K562 (cell line): Measurements from ENCODE around the gene WNT3. TPM values are rescaled to one million over a fixed set of nuclear protein-coding genes. Genes with fewer than 3 reads are reported as not detected.
A peak's percentile ranks its signal among the peaks of the same experiment; 100 is the strongest.

ENCODE experiments used
- ATAC-seq: fragments of 200-7000 bp; cut with Tn5 transposase; 3 replicates; pipeline ENCODE4 v1.9.1; 2020; ENCODE audit warnings: moderate library complexity
- BruUV-seq: library from RNA; stranded (reverse); fragments of 400-500 nt; replicated peaks from 2 replicates; lab custom pipeline; 2021; lab: Mats Ljungman, UMichigan
- CTCF ChIA-PET: fragments of 300-600 bp; formaldehyde crosslinking; extraction: SDS; loops from one replicate; lab custom pipeline; 2021; ENCODE audit warnings: low intra/inter-chr PET ratio; lab: Yijun Ruan, JAX
- POLR2A ChIA-PET: fragments of 300-600, 350-650 bp; sonication (Branson Sonifier 250); formaldehyde crosslinking; extraction: SDS; loops from one replicate; lab custom pipeline; 2021; ENCODE audit warnings: antibody characterized with exemption, inconsistent platforms; lab: Yijun Ruan, JAX
- DNase-seq, 4 experiments: peaks; one replicate each; pipeline versions ENCODE4 v3.0.0 to v3.0.0-alpha.2; 2011 to 2018; ENCODE audit warnings: low spot score in 3 of 4, mixed read lengths in 3 of 4; ENCODE audit errors: extremely low read depth in 1 of 4
- FAIRE-seq: peaks from 2 replicates; lab custom pipeline; 2011; peaks lifted over from hg19 to GRCh38; lab: Jason Lieb, UNC
- H2AFZ ChIP-seq: 2 replicates; pipeline ENCODE4 v1.6.0; 2011; ENCODE audit warnings: low read depth, low read length, control low read depth, inconsistent platforms
- H3K27ac ChIP-seq: fragments of 200-600 bp; 3 replicates; pipeline ENCODE4 v1.8.0; 2011; ENCODE audit warnings: low read depth, mild to moderate bottlenecking, control low read depth, inconsistent platforms, low read length, moderate library complexity, mixed read lengths; ENCODE audit errors: extremely low read depth
- H3K27me3 ChIP-seq, 2 experiments: fragments of 300-600 bp in 1 of 2; 2 replicates in 1 of 2; 3 replicates in 1 of 2; pipeline versions ENCODE4 v1.6.0 to v1.8.0; 2011; ENCODE audit warnings: inconsistent platforms in 2 of 2, low read length in 2 of 2, mild to moderate bottlenecking in 1 of 2, mixed read lengths in 1 of 2, moderate library complexity in 1 of 2; ENCODE audit not compliant: control insufficient read depth in 2 of 2, insufficient read depth in 2 of 2
- H3K36me3 ChIP-seq: fragments of 300-600 bp; 3 replicates; pipeline ENCODE4 v1.8.0; 2011; ENCODE audit warnings: mild to moderate bottlenecking, low read length, inconsistent platforms; ENCODE audit not compliant: control insufficient read depth, insufficient read depth
- H3K4me1 ChIP-seq, 2 experiments: fragments of 200-600 bp in 1 of 2; replicated peaks in 1 of 2; 2 replicates in 1 of 2; 3 replicates in 1 of 2; pipeline versions ENCODE4 v1.5.1 to v1.8.0; 2011; ENCODE audit warnings: inconsistent platforms in 2 of 2, low read length in 2 of 2, mild to moderate bottlenecking in 1 of 2, mixed read lengths in 1 of 2, moderate library complexity in 1 of 2; ENCODE audit not compliant: control insufficient read depth in 2 of 2, insufficient read depth in 2 of 2
- H3K4me2 ChIP-seq: 2 replicates; pipeline ENCODE4 v1.6.1; 2011; ENCODE audit warnings: low read length, control low read depth, inconsistent platforms, mixed read lengths; ENCODE audit not compliant: insufficient read depth
- H3K4me3 ChIP-seq: fragments of 200-600 bp; sonication (generic), shearing (Covaris generic); 2 replicates; pipeline ENCODE4 v1.5.1; 2016; ENCODE audit warnings: control low read depth, inconsistent platforms
- H3K79me2 ChIP-seq: fragments of 200-600 bp; 3 replicates; pipeline ENCODE4 v1.8.0; 2011; ENCODE audit warnings: low read length, inconsistent platforms; ENCODE audit not compliant: control insufficient read depth, insufficient read depth
- H3K9ac ChIP-seq, 2 experiments: 2 replicates each; pipeline versions ENCODE4 v1.6.0 to v1.6.1; 2011; ENCODE audit warnings: low read depth in 2 of 2, low read length in 2 of 2, control low read depth in 1 of 2, inconsistent platforms in 1 of 2, mild to moderate bottlenecking in 1 of 2, mixed read lengths in 1 of 2; ENCODE audit not compliant: insufficient read depth in 1 of 2
- H3K9me1 ChIP-seq: one replicate; pipeline ENCODE4 v1.6.0; 2011; ENCODE audit warnings: inconsistent platforms, mild to moderate bottlenecking, low read length, moderate library complexity; ENCODE audit not compliant: control insufficient read depth, insufficient read depth
- H3K9me3 ChIP-seq: replicated peaks from 2 replicates; pipeline ENCODE4 v1.5.1; 2011; ENCODE audit warnings: low read depth, low read length, inconsistent platforms; ENCODE audit not compliant: control insufficient read depth, insufficient read depth
- H4K20me1 ChIP-seq: replicated peaks from 2 replicates; pipeline ENCODE4 v1.6.1; 2011; ENCODE audit warnings: low read length, inconsistent platforms, mixed read lengths; ENCODE audit not compliant: control insufficient read depth, insufficient read depth
- ARHGAP35 ChIP-seq: fragments of 450-650 bp; IDR thresholded peaks from 2 replicates; pipeline ENCODE4 v1.6.1; 2018; ENCODE audit not compliant: partially characterized antibody
- FOSL1 ChIP-seq: fragments of 200-800 bp; sonication (Bioruptor generic); conservative IDR thresholded peaks from 2 replicates; pipeline ENCODE4 v1.6.1; 2016; ENCODE audit warnings: missing genetic modification characterization, missing compliant biosample characterization
- JUND ChIP-seq, 2 experiments: IDR thresholded peaks; 2 replicates in 1 of 2; 3 replicates in 1 of 2; pipeline ENCODE4 v1.6.1; 2011; ENCODE audit warnings: borderline replicate concordance in 2 of 2, low read depth in 2 of 2, low read length in 2 of 2, improper control_type of control experiment in 1 of 2, missing biosample characterization in 1 of 2, missing genetic modification characterization in 1 of 2, missing genetic modification reagents in 1 of 2
- PTTG1 ChIP-seq: fragments of 450-650 bp; IDR thresholded peaks from 2 replicates; pipeline ENCODE4 v1.6.1; 2016; ENCODE audit warnings: low read depth, mild to moderate bottlenecking, missing genetic modification characterization, missing compliant biosample characterization
- ZBED1 ChIP-seq: IDR thresholded peaks from 2 replicates; pipeline ENCODE4 v1.6.1; 2014
- ZNF589 ChIP-seq: fragments of 200-800 bp; sonication (Bioruptor generic); IDR thresholded peaks from 2 replicates; pipeline ENCODE4 v1.6.1; 2016; ENCODE audit warnings: low read depth, missing genetic modification characterization, missing compliant biosample characterization
- ZSCAN29 ChIP-seq: fragments of 450-650 bp; IDR thresholded peaks from 2 replicates; pipeline ENCODE4 v1.6.1; 2017
- WGBS: fragments of 100-300 bp; shearing (Covaris generic); methylation state at CpG from one replicate; pipeline ENCODE4 v1.1.6; 2016; ENCODE audit warnings: low coverage, mixed read lengths; ENCODE audit not compliant: insufficient coverage; ENCODE audit errors: missing lambda C conversion rate; 5-methylcytosine and 5-hydroxymethylcytosine counted together
- in situ Hi-C: fragments of 300-500 bp; cut with MboI; formaldehyde crosslinking; loops from 4 replicates; pipeline ENCODE4 v1.15.0; 2018; ENCODE audit warnings: inconsistent platforms, mixed read lengths
- intact Hi-C: fragments of 100-400 bp; cut with micrococcal nuclease; formaldehyde crosslinking; loops from 2 replicates; pipeline ENCODE4 v1.14.2; 2022
- polyA plus RNA-seq, 8 experiments: library from polyadenylated mRNA; depleted of rRNA in 4 of 8; stranded (reverse) in 5 of 8; unstranded in 3 of 8; fragments of >200 nt; fragmentation: Nextera tagmentation in 2 of 8; fragmentation: Illumina TruSeq in 1 of 8; extraction: Ambion mirVana in 2 of 8; extraction: Trizol in 1 of 8; gene quantifications; 2 replicates each; pipeline versions ENCODE4 v1.2.1 to v1.2.3, GENCODE V29; 2011 to 2014; ENCODE audit warnings: inconsistent platforms in 1 of 8, missing spikeins in 1 of 8
- total RNA-seq, 7 experiments: library from RNA; depleted of rRNA in 6 of 7; stranded (reverse); fragments of >200 nt in 6 of 7; fragmentation: Illumina TruSeq in 2 of 7; extraction: Trizol in 2 of 7; gene quantifications; 2 replicates each; pipeline versions ENCODE4 v1.2.1 to v1.2.3, GENCODE V29; 2011 to 2021; ENCODE audit warnings: low replicate concordance in 1 of 7
- TF ChIP-seq, protein P1 (sequence below): fragments of 450-650 bp; IDR thresholded peaks from one replicate; pipeline ENCODE4 v1.6.1; 2018; ENCODE audit warnings: mild to moderate bottlenecking, moderate library complexity; ENCODE audit not compliant: partially characterized antibody

Gene WNT3
- total and polyA plus RNA-seq, 9 of the 15 experiments (the other 6 are each of a cell fraction or from before 2014, with no cell fraction given) = 1.5 to 6.1 (median 3.3) TPM

- ChIA-PET POLR2A (no interaction called here), CTCF (no interaction called here)
- intact Hi-C loops = no loop called here
- Histone ChIP-seq H3K79me2 (no peaks in the 10 kb centered on the region), H4K20me1 (no peaks in the 10 kb centered on the region; the same call in 1 of the 2 replicates), H3K27me3 (no peaks in the 10 kb centered on the region), H3K36me3 (no peaks in the 10 kb centered on the region), H3K9ac (0 out of 4 replicates have a peak overlapping the region, but pooled peaks of 1 of the 2 experiments have one; percentile 28), H3K4me3 (no peak overlapping the region), H3K4me2 (no peak overlapping the region), H3K27ac (no peak overlapping the region), H3K4me1 (peaks cover 30 to 62% of the 10 kb centered on the region in 2 experiments), H2AFZ (no peak overlapping the region; the same call in 1 of the 2 replicates), H3K9me1 (no peaks in the 10 kb centered on the region), H3K9me3 (no peaks in the 10 kb centered on the region)
- WGBS = 74% methylated on average over 18 of the region's 22 CpGs
- no TSS peak for BruUV-seq
- TF ChIP-seq JUND (IDR thresholded peaks at IDR 0.05; ENCODE audit: borderline replicate concordance, low read depth, low read length) = no peak
- no peak for TF ChIP-seq JUND (tag; IDR thresholded peaks at IDR 0.05; ENCODE audit: borderline replicate concordance, low read depth, low read length)
- TF ChIP-seq, protein P1, sequence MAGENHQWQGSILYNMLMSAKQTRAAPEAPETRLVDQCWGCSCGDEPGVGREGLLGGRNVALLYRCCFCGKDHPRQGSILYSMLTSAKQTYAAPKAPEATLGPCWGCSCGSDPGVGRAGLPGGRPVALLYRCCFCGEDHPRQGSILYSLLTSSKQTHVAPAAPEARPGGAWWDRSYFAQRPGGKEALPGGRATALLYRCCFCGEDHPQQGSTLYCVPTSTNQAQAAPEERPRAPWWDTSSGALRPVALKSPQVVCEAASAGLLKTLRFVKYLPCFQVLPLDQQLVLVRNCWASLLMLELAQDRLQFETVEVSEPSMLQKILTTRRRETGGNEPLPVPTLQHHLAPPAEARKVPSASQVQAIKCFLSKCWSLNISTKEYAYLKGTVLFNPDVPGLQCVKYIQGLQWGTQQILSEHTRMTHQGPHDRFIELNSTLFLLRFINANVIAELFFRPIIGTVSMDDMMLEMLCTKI = no peak
- TF ChIP-seq ARHGAP35 = no peak
- no peak for TF ChIP-seq PTTG1 (tag)
- TF ChIP-seq ZSCAN29 = no peak
- TF ChIP-seq ZNF589 = no peak
- no peak for TF ChIP-seq ZBED1
- TF ChIP-seq FOSL1 (tag) = no peak
- DNase-seq (no peak), FAIRE-seq (peak; percentile 40), ATAC-seq (no peak)
- in situ Hi-C loops = loop anchor here (25.0 kb wide), 1 partner anchor 1230 kb away; no protein-coding TSS in a partner anchor
Measured at GRCh38 chr17:46817151-46817900, 1.2 kb downstream of the WNT3 start.
